Activated CD8-positive, alpha-beta memory T cell treated with anti-CD3 and anti-CD28 coated beads for 1 hour (primary cell): ENCODE results near the gene SPTBN5.

ENCODE experiments used
- DNase-seq, 2 donors: peaks; one replicate each; pipeline ENCODE4 v3.0.0-alpha.2; 2020; ENCODE audit warnings: low read depth in 1 of 2; ENCODE audit errors: extremely low read depth in 1 of 2

SPTBN5 gene

GRCh38 chr15:41885321-41885720, 8.5 kb downstream of the SPTBN5 start:
- no peak for DNase-seq

- DNase-seq, result no peak
Measured at GRCh38 chr15:41884458-41884857, 9.4 kb downstream of the SPTBN5 start.

GRCh38 chr15:41883484-41883825, 10.4 kb downstream of the SPTBN5 start:
- no peak for DNase-seq

- DNase-seq, result no peak
Measured at GRCh38 chr15:41882689-41883483, 11.0 kb downstream of the SPTBN5 start.

GRCh38 chr15:41881920-41882688, 11.7 kb downstream of the SPTBN5 start:
- DNase-seq, result no peak

- no peak for DNase-seq
Measured at GRCh38 chr15:41881550-41881919, 12.3 kb downstream of the SPTBN5 start.

- DNase-seq, result no peak
Measured at GRCh38 chr15:41881086-41881485, 12.8 kb downstream of the SPTBN5 start.

- no peak for DNase-seq
Measured at GRCh38 chr15:41880156-41880877, 13.5 kb downstream of the SPTBN5 start.

- DNase-seq, result no peak
Measured at GRCh38 chr15:41879321-41879845, 14.5 kb downstream of the SPTBN5 start.

GRCh38 chr15:41878355-41878699, 15.5 kb downstream of the SPTBN5 start:
- DNase-seq, result no peak

- no peak for DNase-seq
Measured at GRCh38 chr15:41877631-41878354, 16.1 kb downstream of the SPTBN5 start.

GRCh38 chr15:41876689-41877088, 17.2 kb downstream of the SPTBN5 start:
- DNase-seq, result no peak

GRCh38 chr15:41876007-41876406, 17.8 kb downstream of the SPTBN5 start:
- no peak for DNase-seq

GRCh38 chr15:41874736-41875135, 19.1 kb downstream of the SPTBN5 start:
- DNase-seq, result no peak

- DNase-seq, result no peak
Measured at GRCh38 chr15:41873711-41874110, 20.1 kb downstream of the SPTBN5 start.

- no peak for DNase-seq
Measured at GRCh38 chr15:41872166-41872747, 21.6 kb downstream of the SPTBN5 start.

- DNase-seq, result no peak
Measured at GRCh38 chr15:41871175-41871905, 22.5 kb downstream of the SPTBN5 start.

GRCh38 chr15:41870689-41871081, 23.2 kb downstream of the SPTBN5 start:
- peak; percentile 20 to 35 for DNase-seq

- DNase-seq, result no peak
Measured at GRCh38 chr15:41869770-41870688, 23.8 kb downstream of the SPTBN5 start.
